GM19328 (cell line): ENCODE measurements around the gene AIF1L.

Experiments used
- ATAC-seq: cut with Tn5 transposase; IDR thresholded peaks from one replicate; pipeline ENCODE4 v1.9.1; 2021; ENCODE audit warnings: mild to moderate bottlenecking, moderate library complexity; ENCODE audit not compliant: unreplicated experiment

AIF1L gene

GRCh38 chr9:131096269-131097125, at the start of gene AIF1L:
Gene AIF1L, plus strand, starts transcription at chr9:131096531. Its CDS starts 99 bp downstream, at chr9:131096630.
- ATAC-seq = no peak

GRCh38 chr9:131046581-131047202, 49.6 kb upstream of the AIF1L start:
- ATAC-seq = no peak

- ATAC-seq = no peak
These were observed 48.0 kb upstream of the AIF1L start for GRCh38 chr9:131048332-131048731.

DNA sequence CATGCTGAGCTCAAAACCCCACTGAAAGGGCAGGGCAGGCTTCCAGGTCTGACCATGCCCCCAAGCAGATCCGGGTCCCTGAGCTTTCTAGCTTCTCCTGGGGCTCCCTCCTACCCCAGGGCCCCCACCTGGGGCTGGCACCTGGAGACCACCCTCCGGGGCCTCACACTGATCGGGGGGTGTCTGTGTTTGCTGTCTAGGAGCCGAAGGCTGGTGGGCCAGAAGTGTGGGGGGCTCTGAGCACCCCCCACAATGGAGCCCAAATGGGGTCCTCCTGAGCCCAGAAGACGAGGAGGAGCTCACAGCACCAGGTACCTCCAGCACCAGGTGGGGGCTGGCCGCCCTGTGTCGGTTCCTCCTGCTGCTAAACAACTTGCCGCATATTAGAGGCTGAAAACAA, 47.5 kb upstream of the AIF1L start:
- no peak for ATAC-seq

- ATAC-seq = no peak
These were observed 46.3 kb upstream of the AIF1L start for GRCh38 chr9:131049829-131050715.

DNA sequence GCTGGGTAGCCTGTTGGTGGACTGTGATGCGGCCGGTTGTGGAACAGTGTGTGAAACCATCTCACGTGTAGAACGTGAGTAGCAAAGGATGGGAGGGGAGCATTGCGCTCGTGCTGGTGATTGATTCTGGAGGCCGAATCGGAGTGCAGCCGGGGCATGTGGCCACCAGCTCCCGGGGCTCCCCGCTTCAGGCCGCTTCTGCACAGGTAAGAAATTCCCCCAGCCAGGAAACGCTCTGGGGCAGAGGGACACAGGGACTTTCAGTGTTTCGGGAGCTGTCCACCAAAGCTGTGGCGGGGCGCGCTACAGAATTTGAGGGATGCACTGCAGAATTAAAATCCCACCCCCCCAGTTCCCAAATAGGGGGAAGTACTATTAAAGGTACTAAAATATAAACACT, 45.5 kb upstream of the AIF1L start:
- no peak for ATAC-seq

DNA sequence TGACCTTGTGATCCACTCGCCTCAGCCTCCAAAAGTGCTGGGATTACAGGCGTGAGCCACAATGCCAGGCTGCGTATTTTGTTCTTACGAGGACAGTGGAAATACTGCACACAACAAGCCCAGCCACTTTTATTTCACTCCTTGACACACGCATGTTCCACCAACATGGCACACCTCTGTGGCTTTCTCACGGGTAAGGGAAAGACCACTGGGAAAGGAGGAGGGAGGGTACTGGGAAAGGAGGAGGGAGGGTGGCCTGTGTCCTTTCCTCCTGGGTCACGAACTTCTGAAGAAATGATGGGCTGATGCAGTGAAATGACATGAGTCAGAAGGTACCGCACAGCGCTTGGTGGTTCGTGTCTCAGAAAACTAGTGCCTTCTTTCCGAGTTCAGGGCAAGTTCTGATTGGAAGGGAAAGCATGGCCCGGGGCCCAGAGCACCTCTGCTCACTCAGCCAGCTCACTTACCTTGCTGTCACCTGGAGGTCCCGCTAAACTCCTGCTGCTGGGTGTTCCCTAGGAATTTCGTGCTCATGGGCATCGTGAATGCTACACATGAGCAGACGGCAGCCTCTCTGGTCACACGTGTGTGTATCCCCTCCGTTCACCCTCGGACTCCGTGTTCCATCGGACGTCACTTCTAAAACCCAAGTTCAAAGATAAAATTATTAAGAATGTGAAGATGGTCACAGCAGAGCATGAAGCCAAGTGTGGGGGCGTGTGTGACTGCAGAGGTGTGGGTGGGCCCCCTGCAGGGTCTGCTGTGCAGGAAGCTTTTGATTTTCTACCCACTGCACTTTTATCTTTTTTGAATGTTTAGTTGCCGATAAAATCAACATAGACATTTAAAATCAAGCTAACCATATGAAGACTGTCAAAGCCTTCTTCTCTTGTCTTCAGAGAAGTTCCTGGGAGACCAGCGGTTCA, 44.5 kb upstream of the AIF1L start:
- ATAC-seq = no peak

DNA sequence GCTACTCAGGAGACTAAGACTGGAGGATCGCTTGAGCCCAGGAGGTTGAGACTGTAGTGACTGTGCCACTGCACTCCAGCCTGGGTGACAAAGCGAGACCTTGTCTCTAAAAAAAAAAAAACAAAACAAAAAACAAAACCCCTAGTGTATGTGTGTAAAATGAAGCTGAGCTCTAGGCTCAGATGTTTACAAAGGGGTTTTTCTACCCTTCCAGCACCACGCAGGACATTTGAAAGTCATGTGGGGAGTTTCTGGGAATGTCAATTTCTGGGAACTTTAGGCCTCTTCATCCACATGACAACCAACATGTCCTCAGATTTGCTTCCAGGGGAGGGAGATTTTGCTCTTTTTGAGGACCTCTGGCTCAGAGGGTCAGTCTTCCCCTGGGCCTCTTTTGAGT, 42.4 kb upstream of the AIF1L start:
- ATAC-seq = no peak

DNA sequence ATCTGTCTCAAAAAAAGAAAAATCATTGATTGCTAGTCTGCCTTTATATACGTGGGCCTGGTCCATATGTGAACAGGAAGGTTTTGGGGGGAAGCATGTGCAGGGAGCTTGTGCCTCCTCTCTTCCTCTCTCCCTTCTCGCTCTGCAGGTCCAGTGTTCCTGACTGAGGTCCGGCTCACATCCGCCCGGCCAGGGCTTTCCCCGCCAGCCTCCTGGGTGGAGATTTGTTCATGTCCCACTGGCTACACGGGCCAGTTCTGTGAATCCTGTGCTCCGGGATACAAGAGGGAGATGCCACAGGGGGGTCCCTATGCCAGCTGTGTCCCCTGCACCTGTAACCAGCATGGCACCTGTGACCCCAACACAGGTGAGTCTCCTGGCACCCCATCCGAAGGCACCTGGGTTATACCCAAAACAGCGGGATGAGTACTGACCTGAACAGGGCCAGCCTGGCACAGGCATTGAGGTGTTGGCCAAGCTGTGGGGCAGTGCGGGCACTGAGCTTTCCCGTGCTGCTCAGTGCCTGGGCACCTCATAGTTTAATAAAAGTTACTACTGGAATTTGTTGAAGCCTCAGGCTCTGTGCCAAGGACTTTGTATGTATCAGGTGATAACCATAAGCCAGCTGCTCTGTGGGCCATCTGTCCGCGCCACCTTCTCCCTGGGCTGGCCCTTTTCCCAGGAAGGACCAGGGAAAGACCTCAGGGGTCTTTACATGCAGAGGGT, 39.4 kb upstream of the AIF1L start:
- ATAC-seq = no peak

DNA sequence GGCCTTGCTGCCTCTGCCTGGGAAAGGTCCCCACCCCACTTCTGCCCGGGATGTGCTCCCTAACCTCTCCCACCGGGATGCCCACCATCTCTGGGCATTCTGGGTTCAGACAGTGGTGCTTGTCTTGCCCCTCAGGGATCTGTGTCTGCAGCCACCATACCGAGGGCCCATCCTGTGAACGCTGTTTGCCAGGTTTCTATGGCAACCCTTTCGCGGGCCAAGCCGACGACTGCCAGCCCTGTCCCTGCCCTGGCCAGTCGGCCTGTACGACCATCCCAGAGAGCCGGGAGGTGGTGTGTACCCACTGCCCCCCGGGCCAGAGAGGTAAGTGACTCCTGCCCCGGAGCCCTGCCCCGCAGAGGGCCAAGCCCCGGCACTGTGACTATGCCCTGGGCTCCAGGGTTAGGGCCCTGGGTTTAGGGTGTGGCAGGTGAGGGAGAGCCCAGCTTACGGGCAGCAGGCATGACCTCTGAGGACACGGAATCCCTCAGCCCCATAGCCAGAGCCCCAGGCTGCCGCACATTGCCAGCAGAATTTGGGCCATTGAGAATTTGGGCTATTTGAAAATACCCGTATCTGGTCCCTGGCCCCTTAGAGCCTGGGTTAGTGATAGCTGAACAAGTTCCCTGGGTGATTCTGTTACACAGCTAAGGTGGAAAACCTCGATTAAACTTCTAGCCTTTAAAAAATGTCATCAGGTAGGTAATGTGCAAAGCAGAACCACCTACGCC, 35.3 kb upstream of the AIF1L start:
- no peak for ATAC-seq

DNA sequence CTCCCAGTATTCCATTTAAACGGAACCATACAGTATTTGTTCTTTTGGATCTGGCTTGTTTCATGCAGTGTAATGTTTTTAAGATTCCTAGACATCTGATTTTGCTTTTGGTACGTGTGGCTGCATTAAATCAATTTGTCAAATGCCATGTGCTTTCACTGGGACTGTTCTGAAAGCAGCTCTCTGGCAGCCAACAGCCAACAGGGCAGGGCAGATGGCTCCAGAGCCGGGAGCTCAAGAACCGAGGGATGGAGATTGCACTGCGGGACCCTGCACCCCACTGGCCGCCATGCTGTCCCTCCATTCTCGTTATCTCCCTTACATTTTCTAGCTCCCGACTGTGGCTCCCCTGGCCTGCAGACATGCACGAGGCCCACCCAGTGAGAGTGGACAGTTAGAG, 33.4 kb upstream of the AIF1L start:
- ATAC-seq = no peak

- ATAC-seq = no peak
These were observed 30.7 kb upstream of the AIF1L start for GRCh38 chr9:131065599-131065998.

DNA sequence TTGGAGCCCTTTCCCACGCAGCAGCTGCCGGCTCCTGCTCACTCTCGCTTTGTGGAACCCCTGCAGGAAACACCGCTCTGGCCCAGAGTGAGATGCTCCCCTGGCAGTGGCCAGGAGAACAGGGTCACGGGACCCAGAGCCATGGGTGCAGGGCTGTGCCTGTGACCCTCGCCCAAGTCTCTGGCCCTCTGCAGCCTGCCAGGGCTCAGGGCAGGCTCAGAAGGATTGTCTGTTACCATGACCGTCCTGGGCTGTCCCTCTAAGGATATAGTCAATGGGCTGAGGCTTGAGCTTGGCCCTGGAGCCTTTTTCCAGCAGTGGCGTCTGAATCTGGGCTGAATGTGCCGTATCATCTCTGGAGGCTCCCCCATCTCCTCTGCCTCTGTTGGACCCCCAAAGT, 28.7 kb upstream of the AIF1L start:
- no peak for ATAC-seq

GRCh38 chr9:131068076-131068816, 28.1 kb upstream of the AIF1L start:
- no peak for ATAC-seq

GRCh38 chr9:131069699-131070098, 26.6 kb upstream of the AIF1L start:
- ATAC-seq = no peak

DNA sequence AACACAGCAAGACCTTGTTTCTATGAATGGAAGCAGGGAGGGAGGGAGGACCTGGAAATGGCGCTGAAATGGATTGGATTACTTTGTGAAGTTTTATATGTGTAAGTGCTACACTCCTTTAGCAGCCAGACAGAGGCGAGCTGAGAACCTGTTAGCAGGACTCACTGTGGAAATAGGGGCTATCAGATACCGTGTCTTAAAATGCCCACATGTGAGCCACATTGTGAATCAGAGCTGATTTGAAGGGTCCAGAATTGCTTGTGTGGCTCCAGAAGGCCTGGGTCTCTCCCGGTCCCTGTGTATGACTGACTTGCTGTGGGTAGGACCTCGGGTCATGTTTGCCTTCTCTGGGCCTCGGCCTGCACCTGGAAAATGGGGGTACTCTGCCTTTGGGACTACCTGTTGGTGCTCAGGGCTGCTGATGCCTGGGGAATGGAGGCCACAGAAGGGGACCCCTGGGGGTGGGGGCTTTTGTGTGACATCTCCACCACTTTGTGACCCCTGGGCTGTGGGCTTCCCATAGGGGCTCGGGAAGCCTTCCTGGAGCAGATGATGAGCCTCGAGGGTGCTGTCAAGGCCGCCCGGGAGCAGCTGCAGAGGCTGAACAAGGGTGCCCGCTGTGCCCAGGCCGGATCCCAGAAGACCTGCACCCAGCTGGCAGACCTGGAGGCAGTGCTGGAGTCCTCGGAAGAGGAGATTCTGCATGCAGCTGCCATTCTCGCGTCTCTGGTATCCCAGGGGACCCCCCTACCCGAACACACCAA, 24.0 kb upstream of the AIF1L start:
- no peak for ATAC-seq

DNA sequence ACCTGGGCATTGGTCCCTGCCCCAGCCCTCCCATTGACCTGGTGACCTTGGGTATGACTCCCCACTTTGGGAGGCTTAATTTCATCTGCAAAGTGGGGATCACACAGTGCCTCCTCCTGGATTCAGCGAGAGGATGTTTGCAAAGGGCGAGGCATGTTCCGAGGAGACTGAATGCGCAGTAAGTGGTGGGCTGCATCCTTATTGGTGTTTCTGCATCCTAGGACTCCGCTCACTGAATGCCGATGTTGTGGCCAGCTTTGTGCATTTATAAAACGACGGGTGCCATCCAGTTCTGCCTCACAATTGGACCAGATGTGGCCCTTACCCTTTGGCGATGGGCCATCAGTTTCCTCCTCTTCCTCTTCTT, 23.5 kb upstream of the AIF1L start:
- no peak for ATAC-seq
